Skeletal muscle tissue (tissue), 4 donors: Measurements from ENCODE around the gene ZDHHC22. TPM values are rescaled to one million over a fixed set of nuclear protein-coding genes. Genes with fewer than 3 reads are reported as not detected.
"Not testable (repeated sequence)": the region's sequence is repeated elsewhere in the genome, so short reads cannot be mapped to it uniquely, and the experiment has no call there.

Source experiments
- H3K27ac ChIP-seq: one replicate; pipeline ENCODE4 v1.7.0; 2013; ENCODE audit warnings: mild to moderate bottlenecking, low read depth, low read length, inconsistent platforms
- H3K27me3 ChIP-seq, 3 donors: one replicate each; pipeline ENCODE4 v1.7.0; 2013; ENCODE audit warnings: low read length in 3 of 3; ENCODE audit not compliant: control insufficient read depth in 3 of 3, insufficient read depth in 3 of 3
- H3K36me3 ChIP-seq, 3 donors: one replicate each; pipeline ENCODE4 v1.7.0; 2013; ENCODE audit warnings: low read length in 3 of 3; ENCODE audit not compliant: control insufficient read depth in 3 of 3, insufficient read depth in 3 of 3
- H3K4me1 ChIP-seq, 3 donors: one replicate each; pipeline ENCODE4 v1.7.0; 2013; ENCODE audit warnings: low read length in 3 of 3, mild to moderate bottlenecking in 3 of 3; ENCODE audit not compliant: control insufficient read depth in 3 of 3, insufficient read depth in 3 of 3
- H3K4me3 ChIP-seq, 3 donors: one replicate each; pipeline ENCODE4 v1.7.0; 2013; ENCODE audit warnings: low read length in 3 of 3
- H3K9ac ChIP-seq, 3 donors: one replicate each; pipeline ENCODE4 v1.7.0; 2013; ENCODE audit warnings: low read length in 3 of 3, mild to moderate bottlenecking in 3 of 3, moderate library complexity in 2 of 3, low read depth in 1 of 3
- H3K9me3 ChIP-seq, 3 donors: one replicate each; pipeline ENCODE4 v1.7.0; 2013; ENCODE audit warnings: low read length in 3 of 3; ENCODE audit not compliant: control insufficient read depth in 3 of 3
- total RNA-seq: library from RNA; depleted of rRNA; stranded (reverse); fragments of >200 nt; gene quantifications from one replicate; pipeline ENCODE4 v1.2.3, GENCODE V29; 2014
- donor health status: Osteomylitis.

The ZDHHC22 gene
- total RNA-seq, 1 donor from 2014 or later = 0.52 TPM

- Histone ChIP-seq H3K4me3 (no peak overlapping the region), H3K9ac (no peak overlapping the region), H3K27me3 (peaks cover 30 to 43% (median 42%) of the 10 kb centered on the region in 3 donors), H3K4me1 (peaks cover 0 to 7% (median 5%) of the 10 kb centered on the region in 3 donors), H3K27ac (no peak overlapping the region), H3K36me3 (no peaks in the 10 kb centered on the region), H3K9me3 (no peaks in the 10 kb centered on the region)
Measured at GRCh38 chr14:77180726-77181602, 39.4 kb upstream of the ZDHHC22 start.

- H3K36me3 ChIP-seq = no peaks in the 10 kb centered on the region
- no peaks in the 10 kb centered on the region for H3K9me3 ChIP-seq
- no peak overlapping the region for H3K4me3 ChIP-seq
- H3K9ac ChIP-seq = no peak overlapping the region
- no peak overlapping the region for H3K27ac ChIP-seq
- peaks cover 30 to 44% (median 36%) of the 10 kb centered on the region in 3 donors for H3K27me3 ChIP-seq
- peaks cover 0 to 7% (median 5%) of the 10 kb centered on the region in 3 donors for H3K4me1 ChIP-seq
Measured at GRCh38 chr14:77178656-77179055, 37.1 kb upstream of the ZDHHC22 start.

- Histone ChIP-seq H3K4me1 (peaks cover 0 to 7% (median 5%) of the 10 kb centered on the region in 3 donors), H3K9ac (no peak overlapping the region), H3K36me3 (no peaks in the 10 kb centered on the region), H3K27me3 (peaks cover 25 to 35% (median 26%) of the 10 kb centered on the region in 3 donors), H3K4me3 (no peak overlapping the region), H3K9me3 (no peaks in the 10 kb centered on the region), H3K27ac (no peak overlapping the region)
Measured at GRCh38 chr14:77177702-77178101, 36.1 kb upstream of the ZDHHC22 start.

- H3K36me3 ChIP-seq = no peaks in the 10 kb centered on the region
- H3K27me3 ChIP-seq = peaks cover 7 to 22% (median 8%) of the 10 kb centered on the region in 3 donors
- no peak overlapping the region for H3K9ac ChIP-seq
- no peak overlapping the region for H3K27ac ChIP-seq
- H3K9me3 ChIP-seq = peaks cover 0 to 3% (median 0%) of the 10 kb centered on the region in 3 donors
- no peak overlapping the region for H3K4me3 ChIP-seq
- no peaks in the 10 kb centered on the region for H3K4me1 ChIP-seq
Measured at GRCh38 chr14:77175843-77176242, 34.3 kb upstream of the ZDHHC22 start.

- not testable (repeated sequence) for H3K9me3 ChIP-seq, H3K9ac ChIP-seq, H3K4me3 ChIP-seq, H3K4me1 ChIP-seq, H3K36me3 ChIP-seq, H3K27ac ChIP-seq
- H3K27me3 ChIP-seq = peaks cover 0 to 16% (median 0%) of the 10 kb centered on the region in 3 donors
Measured at GRCh38 chr14:77173911-77174617, 32.5 kb upstream of the ZDHHC22 start.

- H3K9me3 ChIP-seq = peaks cover 0 to 3% (median 2%) of the 10 kb centered on the region in 3 donors
- no peaks in the 10 kb centered on the region for H3K4me1 ChIP-seq
- H3K9ac ChIP-seq = no peak overlapping the region
- H3K27ac ChIP-seq = no peak overlapping the region
- H3K4me3 ChIP-seq = no peak overlapping the region
- no peaks in the 10 kb centered on the region for H3K36me3 ChIP-seq
- peaks cover 0 to 11% (median 0%) of the 10 kb centered on the region in 3 donors for H3K27me3 ChIP-seq
Measured at GRCh38 chr14:77172916-77173315, 31.3 kb upstream of the ZDHHC22 start.

- H3K4me3 ChIP-seq = no peak overlapping the region
- no peaks in the 10 kb centered on the region for H3K4me1 ChIP-seq
- no peak overlapping the region for H3K9ac ChIP-seq
- H3K27me3 ChIP-seq = peaks cover 0 to 5% (median 0%) of the 10 kb centered on the region in 3 donors
- H3K27ac ChIP-seq = no peak overlapping the region
- no peaks in the 10 kb centered on the region for H3K36me3 ChIP-seq
- H3K9me3 ChIP-seq = peaks cover 0 to 3% (median 2%) of the 10 kb centered on the region in 3 donors
Measured at GRCh38 chr14:77170045-77170444, 28.5 kb upstream of the ZDHHC22 start.

GRCh38 chr14:77161011-77161410, 19.4 kb upstream of the ZDHHC22 start:
- no peak overlapping the region for H3K4me3 ChIP-seq
- peaks cover 0 to 6% (median 3%) of the 10 kb centered on the region in 3 donors for H3K27me3 ChIP-seq
- no peak overlapping the region for H3K9ac ChIP-seq
- H3K4me1 ChIP-seq = peaks cover 10 to 16% (median 14%) of the 10 kb centered on the region in 3 donors
- H3K9me3 ChIP-seq = no peaks in the 10 kb centered on the region
- no peaks in the 10 kb centered on the region for H3K36me3 ChIP-seq
- no peak overlapping the region for H3K27ac ChIP-seq

GRCh38 chr14:77158882-77159255, 17.3 kb upstream of the ZDHHC22 start:
- no peak overlapping the region for H3K9ac ChIP-seq
- H3K4me3 ChIP-seq = peak overlapping the region in 1 of 3 donors; percentile 51
- peaks cover 10 to 25% (median 20%) of the 10 kb centered on the region in 3 donors for H3K4me1 ChIP-seq
- H3K27me3 ChIP-seq = peaks cover 3 to 6% (median 4%) of the 10 kb centered on the region in 3 donors
- H3K27ac ChIP-seq = peak overlapping the region; percentile 33
- no peaks in the 10 kb centered on the region for H3K9me3 ChIP-seq
- no peaks in the 10 kb centered on the region for H3K36me3 ChIP-seq
